Measurements from ENCODE around the gene LETM1. TPM values are rescaled to one million over a fixed set of nuclear protein-coding genes. Genes with fewer than 3 reads are reported as not detected.

Gene LETM1
- total RNA-seq, 1 experiment from 2014 or later = 86.3 TPM

- Histone ChIP-seq H4K20me1 (ENCODE audit: low read length) (0 out of 2 replicates have a peak, but pooled peaks cover 6% of the 10 kb centered on the region), H3K27me3 (ENCODE audit: low read length) (no peaks in the 10 kb centered on the region), H3F3A (ENCODE audit: low read length, unreplicated experiment) (no peaks in the 10 kb centered on the region), H3K4me3 (ENCODE audit: low read length) (no peak overlapping the region), H3K4me2 (ENCODE audit: low read length) (no peak overlapping the region), H3K4me1 (ENCODE audit: insufficient read depth, low read length) (0 out of 2 replicates have a peak, but pooled peaks cover 4% of the 10 kb centered on the region), H2AFZ (ENCODE audit: low read length) (no peak overlapping the region), H3K27ac (ENCODE audit: low read length) (no peak overlapping the region), H3K79me2 (ENCODE audit: low read length) (peaks cover 29% of the 10 kb centered on the region), H3K9me3 (ENCODE audit: low read length) (no peaks in the 10 kb centered on the region), H3K9me2 (replicated peaks; ENCODE audit: low read length) (no peaks in the 10 kb centered on the region), H3K36me3 (ENCODE audit: low read depth, low read length) (peaks cover 7% of the 10 kb centered on the region; the same call in 1 of the 2 replicates), H3K9ac (ENCODE audit: low read length) (no peak overlapping the region)
- DNase-seq (no peak), ATAC-seq (no peak)
- TF ChIP-seq EZH2phosphoT487 (IDR thresholded peaks at IDR 0.05; ENCODE audit: borderline replicate concordance, low read length) = no peak
- TF ChIP-seq EZH2 (IDR thresholded peaks at IDR 0.05; ENCODE audit: low read length, unreplicated experiment) = no peak
- TF ChIP-seq CTCF (conservative IDR thresholded peaks at IDR 0.05; ENCODE audit: low read depth, low read length) = no peak
- BruUV-seq (replicated peaks) = no TSS peak
- intact Hi-C loops (cut with micrococcal nuclease) = no loop called here
- POLR2A ChIA-PET (ENCODE audit: unreplicated experiment) = no interaction called here
- CTCF ChIA-PET = interaction anchor here (0.6 kb wide), 1 partner anchor 1127 kb away, joined by 3 read pairs; no protein-coding TSS in a partner anchor
These were observed 14.6 kb downstream of the LETM1 start for GRCh38 chr4:1841201-1841886.

- BruUV-seq (replicated peaks) = no TSS peak
- H3K27me3 ChIP-seq (ENCODE audit: low read length) = no peaks in the 10 kb centered on the region
- ATAC-seq (no peak), DNase-seq (no peak)
- CTCF ChIA-PET = no interaction called here
- H4K20me1 ChIP-seq (ENCODE audit: low read length) = 0 out of 2 replicates have a peak, but pooled peaks cover 6% of the 10 kb centered on the region
- intact Hi-C loops (cut with micrococcal nuclease) = no loop called here
- no peaks in the 10 kb centered on the region for H3F3A ChIP-seq (ENCODE audit: low read length, unreplicated experiment)
- no peak overlapping the region for H3K9ac ChIP-seq (ENCODE audit: low read length)
- no peak overlapping the region for H2AFZ ChIP-seq (ENCODE audit: low read length)
- peaks cover 4% of the 10 kb centered on the region; the same call in 1 of the 2 replicates for H3K36me3 ChIP-seq (ENCODE audit: low read depth, low read length)
- H3K27ac ChIP-seq (ENCODE audit: low read length) = no peak overlapping the region
- no peak for TF ChIP-seq EZH2phosphoT487 (IDR thresholded peaks at IDR 0.05; ENCODE audit: borderline replicate concordance, low read length)
- no peak for TF ChIP-seq CTCF (conservative IDR thresholded peaks at IDR 0.05; ENCODE audit: low read depth, low read length)
- TF ChIP-seq EZH2 (IDR thresholded peaks at IDR 0.05; ENCODE audit: low read length, unreplicated experiment) = no peak
- H3K9me2 ChIP-seq (replicated peaks; ENCODE audit: low read length) = no peaks in the 10 kb centered on the region
- H3K9me3 ChIP-seq (ENCODE audit: low read length) = no peaks in the 10 kb centered on the region
- peaks cover 24% of the 10 kb centered on the region for H3K79me2 ChIP-seq (ENCODE audit: low read length)
- no peak overlapping the region for H3K4me2 ChIP-seq (ENCODE audit: low read length)
- POLR2A ChIA-PET (ENCODE audit: unreplicated experiment) = interaction anchor here (0.6 kb wide), 1 partner anchor 91 kb away, joined by 3 read pairs; no protein-coding TSS in a partner anchor
- H3K4me1 ChIP-seq (ENCODE audit: insufficient read depth, low read length) = 0 out of 2 replicates have a peak, but pooled peaks cover 4% of the 10 kb centered on the region
- H3K4me3 ChIP-seq (ENCODE audit: low read length) = no peak overlapping the region
These were observed 16.7 kb downstream of the LETM1 start for GRCh38 chr4:1839282-1839681.

- TF ChIP-seq EZH2 (IDR thresholded peaks at IDR 0.05; ENCODE audit: low read length, unreplicated experiment) (no peak), CTCF (conservative IDR thresholded peaks at IDR 0.05; ENCODE audit: low read depth, low read length) (no peak), EZH2phosphoT487 (IDR thresholded peaks at IDR 0.05; ENCODE audit: borderline replicate concordance, low read length) (no peak)
- peaks cover 4% of the 10 kb centered on the region; the same call in 1 of the 2 replicates for H3K79me2 ChIP-seq (ENCODE audit: low read length)
- no peak for ATAC-seq
These were observed 18.9 kb downstream of the LETM1 start for GRCh38 chr4:1837069-1837468.

More at GRCh38 chr4:1837069-1837468, 18.9 kb downstream of the LETM1 start:
- Histone ChIP-seq H3K9ac (ENCODE audit: low read length) (no peak overlapping the region), H4K20me1 (ENCODE audit: low read length) (no peaks in the 10 kb centered on the region), H3K36me3 (ENCODE audit: low read depth, low read length) (peaks cover 7% of the 10 kb centered on the region; the same call in 1 of the 2 replicates), H2AFZ (ENCODE audit: low read length) (no peak overlapping the region), H3K27me3 (ENCODE audit: low read length) (no peaks in the 10 kb centered on the region), H3K9me3 (ENCODE audit: low read length) (no peaks in the 10 kb centered on the region), H3K4me3 (ENCODE audit: low read length) (no peak overlapping the region), H3K9me2 (replicated peaks; ENCODE audit: low read length) (no peaks in the 10 kb centered on the region), H3K4me2 (ENCODE audit: low read length) (no peak overlapping the region), H3F3A (ENCODE audit: low read length, unreplicated experiment) (no peaks in the 10 kb centered on the region), H3K4me1 (ENCODE audit: insufficient read depth, low read length) (no peaks in the 10 kb centered on the region), H3K27ac (ENCODE audit: low read length) (no peak overlapping the region)
- ChIA-PET CTCF (no interaction called here), POLR2A (ENCODE audit: unreplicated experiment) (no interaction called here)
- no TSS peak for BruUV-seq (replicated peaks)
- DNase-seq = no peak
- intact Hi-C loops (cut with micrococcal nuclease) = no loop called here
